Endothelial cell of umbilical vein (primary cell): ENCODE measurements around the gene MALRD1. TPM values are rescaled to one million over a fixed set of nuclear protein-coding genes. Genes with fewer than 3 reads are reported as not detected.

Experiments used
- BruUV-seq: library from RNA; stranded (reverse); fragments of 400-500 nt; replicated peaks from 2 replicates; lab custom pipeline; 2021; lab: Mats Ljungman, UMichigan
- CTCF ChIA-PET: fragments of 300-600, 350-600 bp; sonication (Branson Sonifier 250); formaldehyde crosslinking; loops from one replicate; lab custom pipeline; 2021; ENCODE audit warnings: antibody characterized with exemption, inconsistent platforms; lab: Charles Lee
- POLR2A ChIA-PET: fragments of 300-600, 350-600 bp; sonication (Branson Sonifier 250); formaldehyde crosslinking; loops from one replicate; lab custom pipeline; 2021; ENCODE audit warnings: antibody characterized with exemption, inconsistent platforms; lab: Charles Lee
- DNase-seq: peaks from one replicate; pipeline ENCODE4 v3.0.0-alpha.2; 2011; ENCODE audit warnings: low read depth, low spot score
- FAIRE-seq: peaks from 2 replicates; lab custom pipeline; 2011; peaks lifted over from hg19 to GRCh38; lab: Jason Lieb, UNC
- H2AFZ ChIP-seq: 2 replicates; pipeline ENCODE4 v1.6.0; 2012; ENCODE audit warnings: low read depth, low read length, control low read depth, inconsistent platforms
- H3K27ac ChIP-seq: 2 replicates; pipeline ENCODE4 v1.5.1; 2011; ENCODE audit warnings: low read depth, mild to moderate bottlenecking, control low read depth, low read length, moderate library complexity; ENCODE audit not compliant: insufficient read depth
- H3K27me3 ChIP-seq, 2 experiments: 2 replicates each; pipeline versions ENCODE4 v1.6.0 to v1.6.1; 2011; ENCODE audit warnings: low read length in 2 of 2, mixed read lengths in 1 of 2; ENCODE audit not compliant: control insufficient read depth in 2 of 2, insufficient read depth in 2 of 2
- H3K36me3 ChIP-seq, 2 experiments: 2 replicates in 1 of 2; 3 replicates in 1 of 2; pipeline ENCODE4 v1.5.1; 2011; ENCODE audit warnings: low read length in 2 of 2, mild to moderate bottlenecking in 1 of 2, moderate library complexity in 1 of 2; ENCODE audit not compliant: control insufficient read depth in 2 of 2, insufficient read depth in 2 of 2; ENCODE audit errors: extremely low read depth in 1 of 2
- H3K4me1 ChIP-seq: 3 replicates; pipeline ENCODE4 v1.5.1; 2011; ENCODE audit warnings: mild to moderate bottlenecking, low read length; ENCODE audit not compliant: control insufficient read depth, insufficient read depth; ENCODE audit errors: extremely low read depth
- H3K4me2 ChIP-seq: 2 replicates; pipeline ENCODE4 v1.6.1; 2011; ENCODE audit warnings: low read length, control low read depth, mixed read lengths; ENCODE audit not compliant: insufficient read depth
- H3K4me3 ChIP-seq, 3 experiments: fragments of 200-600 bp in 1 of 3; sonication (generic), shearing (Covaris generic) in 1 of 3; replicated peaks in 1 of 3; 2 replicates each; pipeline ENCODE4 v1.5.1; 2011 to 2016; ENCODE audit warnings: control low read depth in 3 of 3, low read length in 3 of 3, mild to moderate bottlenecking in 2 of 3, inconsistent platforms in 1 of 3, low read depth in 1 of 3, moderate library complexity in 1 of 3; ENCODE audit not compliant: insufficient read depth in 1 of 3
- H3K79me2 ChIP-seq: 2 replicates; pipeline ENCODE4 v1.6.0; 2012; ENCODE audit warnings: low read length, inconsistent platforms; ENCODE audit not compliant: control insufficient read depth, insufficient read depth
- H3K9ac ChIP-seq: replicated peaks from 2 replicates; pipeline ENCODE3; 2011; ENCODE audit warnings: low read length, control low read depth; ENCODE audit not compliant: insufficient read depth; ENCODE audit errors: extremely low read depth
- H3K9me1 ChIP-seq: replicated peaks from 3 replicates; pipeline ENCODE4 v1.6.0; 2011; ENCODE audit warnings: mild to moderate bottlenecking, low read length; ENCODE audit not compliant: control insufficient read depth, insufficient read depth; ENCODE audit errors: extremely low read depth
- H3K9me3 ChIP-seq: replicated peaks from 2 replicates; pipeline ENCODE4 v1.5.1; 2012; ENCODE audit warnings: low read length, inconsistent platforms; ENCODE audit not compliant: control insufficient read depth, insufficient read depth
- H4K20me1 ChIP-seq: replicated peaks from 2 replicates; pipeline ENCODE3; 2011; ENCODE audit warnings: mild to moderate bottlenecking, low read length; ENCODE audit not compliant: control insufficient read depth, insufficient read depth; ENCODE audit errors: extremely low read depth
- EZH2 ChIP-seq: IDR thresholded peaks from 2 replicates; pipeline ENCODE4 v1.6.1; 2012; ENCODE audit warnings: borderline replicate concordance, low read depth, mild to moderate bottlenecking, moderate library complexity, low read length, inconsistent platforms; ENCODE audit not compliant: severe bottlenecking
- GATA2 ChIP-seq: IDR thresholded peaks from 2 replicates; pipeline ENCODE4 v1.7.0; 2011; ENCODE audit warnings: low read depth, mild to moderate bottlenecking, moderate library complexity, mixed read lengths, low read length; ENCODE audit not compliant: insufficient read length, insufficient read depth
- MYC ChIP-seq: IDR thresholded peaks from one replicate; pipeline ENCODE4 v1.6.1; 2011; ENCODE audit warnings: mild to moderate bottlenecking, low read depth, low read length
- POLR2AphosphoS5 ChIP-seq: IDR thresholded peaks from 2 replicates; pipeline ENCODE4 v1.6.1; 2012; ENCODE audit warnings: low read depth, mild to moderate bottlenecking, control low read depth, low read length, moderate library complexity; ENCODE audit not compliant: insufficient read depth
- dilution Hi-C: fragments of 300-500 bp; cut with MboI; formaldehyde crosslinking; loops from one replicate; pipeline ENCODE4 v1.15.0; 2019; ENCODE audit warnings: low sequenced_read_pairs; ENCODE audit not compliant: extremely low pct_ligation_motif_present
- intact Hi-C: fragments of 100-400 bp; cut with micrococcal nuclease; formaldehyde crosslinking; loops from one replicate; pipeline ENCODE4 v1.10.0; 2022
- polyA plus RNA-seq, 4 experiments: library from polyadenylated mRNA; depleted of rRNA in 3 of 4; stranded (reverse) in 3 of 4; unstranded in 1 of 4; fragments of >200 nt; gene quantifications; 2 replicates each; pipeline versions ENCODE4 v1.2.1 to v1.2.3, GENCODE V29; 2011 to 2012; ENCODE audit warnings: missing spikeins in 1 of 4
- total RNA-seq: library from RNA; stranded (reverse); gene quantifications from 2 replicates; pipeline ENCODE4 v1.2.3, GENCODE V29; 2021
- TF ChIP-seq, protein P1 (sequence below): IDR thresholded peaks from 2 replicates; pipeline ENCODE4 v1.6.1; 2011; ENCODE audit not compliant: insufficient read depth, insufficient read length
- TF ChIP-seq, protein P2 (sequence below), 2 donors: IDR thresholded peaks; 1 replicate in 1 of 2; 2 replicates in 1 of 2; pipeline ENCODE4 v1.5.1; 2011; ENCODE audit warnings: low read length in 2 of 2, mild to moderate bottlenecking in 2 of 2, moderate library complexity in 2 of 2, control low read depth in 1 of 2, inconsistent platforms in 1 of 2, low read depth in 1 of 2; ENCODE audit not compliant: insufficient read depth in 1 of 2; ENCODE audit errors: extremely low read depth in 1 of 2

MALRD1 gene
- total and polyA plus RNA-seq, 2 donors (not counting 3 experiments of a cell fraction or from before 2014, with no cell fraction given) = not detected

DNA sequence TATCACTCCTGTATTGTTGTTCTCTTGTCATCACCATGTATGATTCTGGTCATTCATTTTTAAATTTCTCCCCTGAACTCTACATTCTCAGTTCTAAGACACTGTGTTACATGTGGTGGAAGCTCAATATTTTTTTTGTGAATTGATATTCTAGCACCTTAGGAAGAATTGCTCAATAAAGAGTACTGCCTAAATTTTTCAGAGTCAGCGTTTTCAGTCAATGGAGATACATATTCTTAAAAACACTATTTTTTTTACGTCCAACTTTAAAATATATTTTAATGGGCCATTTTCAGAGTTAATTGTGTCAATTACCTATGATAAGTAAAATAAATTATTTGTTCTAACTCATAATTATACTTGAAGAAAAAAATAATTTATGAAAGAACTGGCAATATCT lies 557.2 kb downstream of the MALRD1 start:
- Histone ChIP-seq H3K4me3 (no peak overlapping the region), H3K9me3 (peaks cover 5% of the 10 kb centered on the region), H3K79me2 (no peaks in the 10 kb centered on the region), H2AFZ (no peak overlapping the region), H3K4me1 (no peaks in the 10 kb centered on the region), H3K27ac (no peak overlapping the region), H3K9me1 (no peaks in the 10 kb centered on the region), H3K4me2 (no peak overlapping the region), H3K27me3 (no peaks in the 10 kb centered on the region), H4K20me1 (no peaks in the 10 kb centered on the region), H3K36me3 (no peaks in the 10 kb centered on the region), H3K9ac (no peak overlapping the region)
- intact Hi-C loops = no loop called here
- TF ChIP-seq EZH2 = no peak
- no peak for TF ChIP-seq GATA2
- no peak for TF ChIP-seq MYC
- TF ChIP-seq, protein P1, sequence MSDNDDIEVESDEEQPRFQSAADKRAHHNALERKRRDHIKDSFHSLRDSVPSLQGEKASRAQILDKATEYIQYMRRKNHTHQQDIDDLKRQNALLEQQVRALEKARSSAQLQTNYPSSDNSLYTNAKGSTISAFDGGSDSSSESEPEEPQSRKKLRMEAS = no peak
- TF ChIP-seq POLR2AphosphoS5 = no peak
- TF ChIP-seq, protein P2, sequence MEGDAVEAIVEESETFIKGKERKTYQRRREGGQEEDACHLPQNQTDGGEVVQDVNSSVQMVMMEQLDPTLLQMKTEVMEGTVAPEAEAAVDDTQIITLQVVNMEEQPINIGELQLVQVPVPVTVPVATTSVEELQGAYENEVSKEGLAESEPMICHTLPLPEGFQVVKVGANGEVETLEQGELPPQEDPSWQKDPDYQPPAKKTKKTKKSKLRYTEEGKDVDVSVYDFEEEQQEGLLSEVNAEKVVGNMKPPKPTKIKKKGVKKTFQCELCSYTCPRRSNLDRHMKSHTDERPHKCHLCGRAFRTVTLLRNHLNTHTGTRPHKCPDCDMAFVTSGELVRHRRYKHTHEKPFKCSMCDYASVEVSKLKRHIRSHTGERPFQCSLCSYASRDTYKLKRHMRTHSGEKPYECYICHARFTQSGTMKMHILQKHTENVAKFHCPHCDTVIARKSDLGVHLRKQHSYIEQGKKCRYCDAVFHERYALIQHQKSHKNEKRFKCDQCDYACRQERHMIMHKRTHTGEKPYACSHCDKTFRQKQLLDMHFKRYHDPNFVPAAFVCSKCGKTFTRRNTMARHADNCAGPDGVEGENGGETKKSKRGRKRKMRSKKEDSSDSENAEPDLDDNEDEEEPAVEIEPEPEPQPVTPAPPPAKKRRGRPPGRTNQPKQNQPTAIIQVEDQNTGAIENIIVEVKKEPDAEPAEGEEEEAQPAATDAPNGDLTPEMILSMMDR (IDR thresholded peaks at IDR 0.05; ENCODE audit: extremely low read depth in 1 of 2, insufficient read depth in 1 of 2, low read depth in 1 of 2, low read length in 2 of 2) = no peak
- dilution Hi-C loops = no loop called here
- ChIA-PET CTCF (no interaction called here), POLR2A (no interaction called here)
- no TSS peak for BruUV-seq
- FAIRE-seq (no peak), DNase-seq (no peak)
